HG03039 (cell line): ENCODE data around the gene RAB10.
"Not testable (repeated sequence)": the region's sequence is repeated elsewhere in the genome, so short reads cannot be mapped to it uniquely, and the experiment has no call there.

ENCODE experiments used
- ATAC-seq: cut with Tn5 transposase; IDR thresholded peaks from one replicate; pipeline ENCODE4 v1.9.1; 2021; ENCODE audit warnings: mild to moderate bottlenecking, moderate library complexity; ENCODE audit not compliant: unreplicated experiment

RAB10 gene

GRCh38 chr2:26086779-26087178, 52.9 kb downstream of the RAB10 start:
- ATAC-seq: no peak

DNA sequence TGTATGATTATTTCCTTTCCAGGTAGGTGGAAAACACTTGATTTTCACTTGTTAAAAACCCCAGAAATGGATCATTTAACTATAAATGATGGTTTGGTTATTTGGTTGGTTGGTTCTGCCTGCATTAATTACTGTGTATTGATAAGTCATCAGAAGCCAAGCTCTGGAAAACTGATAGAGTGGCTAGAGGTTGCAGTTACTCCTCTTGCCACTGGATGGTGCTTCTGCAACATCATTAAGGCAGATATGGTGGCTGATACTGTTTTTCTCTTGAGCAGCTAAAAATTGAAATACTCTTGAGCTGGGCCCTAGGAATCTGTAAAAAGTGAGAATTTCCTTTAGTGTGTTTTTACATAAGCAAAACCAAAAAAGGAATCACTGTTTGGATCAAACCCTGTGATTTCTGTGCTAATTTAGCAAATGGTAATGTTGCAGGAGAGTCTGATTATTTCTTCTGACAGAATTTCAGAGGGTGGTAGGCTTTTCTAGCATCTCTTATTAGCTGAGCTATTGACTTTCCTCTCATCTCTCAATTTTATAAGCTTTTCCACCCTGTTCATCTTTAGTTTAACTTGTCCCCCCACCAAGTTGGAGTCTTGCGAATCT, 54.3 kb downstream of the RAB10 start:
- ATAC-seq: no peak

GRCh38 chr2:26088931-26089330, 55.0 kb downstream of the RAB10 start:
- not testable (repeated sequence) for ATAC-seq

GRCh38 chr2:26089337-26089736, 55.5 kb downstream of the RAB10 start:
- no peak for ATAC-seq

DNA sequence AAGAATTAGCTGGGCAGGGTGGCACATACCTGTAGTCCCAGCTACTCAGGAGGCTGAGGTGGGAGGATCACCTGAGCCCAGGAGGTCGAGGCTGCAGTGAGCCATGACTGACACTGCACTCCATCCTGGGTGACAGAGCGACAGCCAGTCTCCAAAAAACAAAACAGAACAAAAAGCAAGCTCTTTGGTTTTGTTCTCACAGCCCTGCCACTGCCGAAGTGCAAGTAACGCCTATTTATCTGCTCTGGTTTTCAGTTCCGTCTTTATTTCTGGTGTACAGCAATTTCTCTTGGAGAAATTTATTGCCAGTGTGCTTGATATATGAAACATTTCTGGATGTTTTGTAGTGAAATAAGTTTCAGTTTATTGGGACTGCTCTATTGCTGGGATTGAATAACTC, 61.9 kb downstream of the RAB10 start:
- no peak for ATAC-seq

GRCh38 chr2:26099933-26100332, 66.0 kb downstream of the RAB10 start:
- no peak for ATAC-seq

DNA sequence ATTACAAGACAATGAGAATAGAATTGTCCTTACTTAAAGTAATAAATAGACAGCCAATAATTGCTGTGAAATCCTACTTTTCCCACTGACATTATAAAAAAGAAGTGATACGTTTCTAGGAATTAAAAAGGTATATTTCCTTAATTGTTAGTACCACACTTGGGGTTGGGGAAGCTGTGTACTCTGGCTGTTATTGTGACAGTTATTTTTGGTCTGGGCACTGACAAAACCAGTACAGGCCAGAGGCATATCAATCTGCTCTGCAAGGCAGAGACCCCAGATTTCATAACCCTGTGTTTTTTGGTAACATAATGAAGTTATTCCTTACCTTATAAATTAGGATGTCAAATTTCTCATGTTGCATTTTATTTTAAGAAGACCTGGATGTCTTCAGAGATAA, 66.5 kb downstream of the RAB10 start:
- ATAC-seq: no peak

DNA sequence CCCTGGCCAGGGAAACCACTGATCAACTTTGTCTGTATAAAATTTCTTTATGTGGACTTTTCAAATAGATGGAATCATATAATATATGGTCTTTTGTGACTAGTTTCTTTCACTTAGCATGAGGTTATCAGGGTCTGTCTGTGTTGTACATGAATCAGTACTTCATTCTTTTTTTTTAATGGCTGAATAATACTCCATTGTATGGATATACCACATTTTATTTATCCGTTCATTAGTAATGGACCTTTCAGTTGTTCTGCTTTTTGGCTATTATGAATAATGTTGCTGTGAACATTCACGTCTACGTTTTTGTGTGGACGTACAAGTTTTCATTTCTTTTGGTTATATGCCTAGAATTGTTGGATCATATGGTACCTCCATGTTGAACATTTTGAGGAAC, 69.9 kb downstream of the RAB10 start:
- ATAC-seq: no peak

GRCh38 chr2:26108701-26109100, 74.8 kb downstream of the RAB10 start:
- ATAC-seq: not testable (repeated sequence)

GRCh38 chr2:26112201-26112600, 78.3 kb downstream of the RAB10 start:
- no peak for ATAC-seq

DNA sequence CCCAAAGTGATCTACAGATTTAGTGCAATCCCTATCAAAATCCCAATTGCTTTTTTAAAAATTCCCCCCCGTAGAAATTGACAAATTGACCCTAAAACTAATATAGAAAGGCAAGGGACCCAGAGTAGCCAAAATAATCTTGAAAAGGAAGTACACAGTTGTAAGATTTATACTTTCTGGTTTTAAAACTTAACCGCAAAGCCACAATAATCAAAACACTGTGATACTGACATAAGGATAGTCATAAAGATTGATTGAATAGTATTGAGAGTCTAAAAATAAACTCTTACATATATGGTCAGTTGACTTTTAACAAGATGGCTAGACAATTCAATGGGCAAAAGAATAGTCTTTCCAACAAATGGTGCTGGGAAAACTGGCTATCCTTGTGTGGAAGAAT, 80.3 kb downstream of the RAB10 start:
- no peak for ATAC-seq

- ATAC-seq: no peak
Measured at GRCh38 chr2:26118682-26119081, 84.8 kb downstream of the RAB10 start.

GRCh38 chr2:26119521-26119920, 85.6 kb downstream of the RAB10 start:
- ATAC-seq: no peak

- ATAC-seq: no peak
Measured at GRCh38 chr2:26122630-26123029, 88.7 kb downstream of the RAB10 start.

DNA sequence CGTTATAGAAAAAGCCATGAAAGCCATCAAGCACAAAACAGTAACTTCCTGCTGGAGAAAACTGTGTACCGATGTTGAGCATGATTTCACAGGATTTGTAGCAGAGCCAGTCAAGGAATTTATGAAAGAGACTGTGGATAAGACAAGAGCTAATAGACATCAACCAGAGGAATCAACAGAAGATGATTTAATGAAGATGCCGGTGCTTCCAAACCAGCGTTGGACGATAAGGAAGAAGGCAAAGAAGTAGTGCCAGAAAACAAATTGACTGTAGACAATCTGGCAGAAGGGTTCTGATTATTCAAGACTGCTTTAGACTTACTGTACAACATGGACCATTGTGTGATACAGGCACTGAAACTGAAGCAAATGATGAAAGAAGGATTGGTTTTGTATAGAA, 89.5 kb downstream of the RAB10 start:
- no peak for ATAC-seq

GRCh38 chr2:26126074-26126473, 92.2 kb downstream of the RAB10 start:
- ATAC-seq: no peak

DNA sequence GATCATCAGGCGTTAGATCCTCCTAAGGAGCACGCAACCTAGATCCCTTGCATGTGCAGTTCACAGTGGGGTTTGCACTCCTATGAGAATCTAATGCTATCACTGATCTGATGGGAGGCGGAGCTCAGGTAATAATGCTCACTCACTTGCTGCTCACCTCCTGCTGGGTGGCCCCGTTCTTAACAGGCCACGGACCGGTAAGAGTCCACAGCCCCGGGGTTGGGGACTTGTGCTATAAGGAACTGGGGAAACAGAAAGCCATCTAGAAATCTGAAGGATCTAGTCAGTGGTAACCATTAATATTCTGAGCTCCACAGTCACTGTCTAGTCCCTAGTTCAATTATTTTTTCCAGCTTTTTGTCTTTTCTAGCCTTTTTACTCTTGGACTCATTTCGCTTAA, 94.3 kb downstream of the RAB10 start:
- no peak for ATAC-seq

DNA sequence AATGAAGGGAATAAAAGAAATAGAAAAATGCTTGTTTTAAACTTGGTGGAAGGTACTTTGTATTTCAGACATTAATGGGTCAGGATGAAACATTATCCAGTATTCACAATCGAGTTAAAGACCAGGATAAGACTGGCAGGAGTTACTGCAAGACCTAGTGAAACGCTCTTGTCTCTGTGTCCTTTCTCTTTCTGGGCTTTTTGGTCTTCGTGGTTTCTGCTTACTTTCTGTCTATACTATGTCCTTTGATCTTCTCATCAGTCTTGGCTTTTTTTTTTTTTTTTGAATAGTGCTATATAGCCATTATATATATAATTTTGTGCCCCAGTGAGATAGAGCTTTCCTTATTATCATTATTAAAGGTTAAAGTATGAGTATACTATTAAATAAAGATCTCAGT, 96.9 kb downstream of the RAB10 start:
- ATAC-seq: no peak

GRCh38 chr2:26136451-26136850, 102.6 kb downstream of the RAB10 start:
- no peak for ATAC-seq

- ATAC-seq: no peak
Measured at GRCh38 chr2:26139269-26140183, 105.6 kb downstream of the RAB10 start.

- no peak for ATAC-seq
Measured at GRCh38 chr2:26141145-26141769, 107.4 kb downstream of the RAB10 start.

GRCh38 chr2:26144031-26144430, 110.1 kb downstream of the RAB10 start:
- no peak for ATAC-seq
